ENCODE results near the gene POU3F1. TPM values are rescaled to one million over a fixed set of nuclear protein-coding genes. Genes with fewer than 3 reads are reported as not detected.

Gene POU3F1
- total and polyA plus RNA-seq, 2 donors (not counting 1 experiment from before 2014, with no cell fraction given): 0.63 to 3.8 TPM

- peak; percentile 95 for DNase-seq
- Histone ChIP-seq H3K4me1 (ENCODE audit: control insufficient read depth in 2 of 2, insufficient read depth in 2 of 2, low read length in 2 of 2) (peaks cover 13 to 20% of the 10 kb centered on the region in 2 donors), H3K27me3 (replicated peaks in 1 of 4; ENCODE audit: control extremely low read depth in 1 of 4, control insufficient read depth in 3 of 4, insufficient read depth in 4 of 4, low read length in 3 of 4) (no peaks in the 10 kb centered on the region), H3K9me3 (ENCODE audit: control extremely low read depth in 1 of 3, control insufficient read depth in 2 of 3, insufficient read depth in 1 of 3, low read length in 2 of 3) (peaks cover 0 to 7% (median 3%) of the 10 kb centered on the region in 3 donors), H3K4me3 (ENCODE audit: control extremely low read depth in 1 of 5, extremely low read depth in 1 of 5, insufficient read depth in 1 of 5, low read depth in 2 of 5, low read length in 4 of 5) (peak within 1 kb of the TSS; percentile 72 to 93 (median 83)), H3K27ac (ENCODE audit: low read length in 2 of 2) (peak within 1 kb of the TSS; percentile 76 to 90), H3K36me3 (replicated peaks in 1 of 2; ENCODE audit: control extremely low read depth in 1 of 2, control insufficient read depth in 1 of 2, extremely low read depth in 1 of 2, insufficient read depth in 2 of 2, low read length in 1 of 2) (peaks cover 4 to 11% of the 10 kb centered on the region in 2 experiments), H3K79me2 (ENCODE audit: control insufficient read depth, insufficient read depth, low read length) (peaks cover 40% of the 10 kb centered on the region), H3K4me2 (replicated peaks; ENCODE audit: low read depth, low read length, poor library complexity, severe bottlenecking) (peak within 1 kb of the TSS; percentile 77), H3K9ac (ENCODE audit: low read length) (peak within 1 kb of the TSS; percentile 90), H2AFZ (ENCODE audit: insufficient read depth, low read depth, low read length, poor library complexity, severe bottlenecking) (peak within 1 kb of the TSS; percentile 96), H4K20me1 (ENCODE audit: control insufficient read depth, insufficient read depth, low read length, poor library complexity, severe bottlenecking) (peaks cover 5% of the 10 kb centered on the region)
- no peaks in the 10 kb centered on the region for H3K27me3 Mint-ChIP-seq
- H3K4me3 Mint-ChIP-seq: peak within 1 kb of the TSS; percentile 97
- TF ChIP-seq EZH2 (IDR thresholded peaks at IDR 0.05; ENCODE audit: borderline replicate concordance, insufficient read depth, low read depth, low read length, poor library complexity, severe bottlenecking): no peak
- TF ChIP-seq CTCF (IDR thresholded peaks at IDR 0.05): no peak
- no peaks in the 10 kb centered on the region for H3K9me3 Mint-ChIP-seq (ENCODE audit: insufficient read depth)
- ATAC-seq (ENCODE audit: low read depth): peak; percentile 97
- WGBS (ENCODE audit: insufficient coverage): 3% methylated on average over 45 of the region's 49 CpGs
- CTCF ChIA-PET: interaction anchor here (1.6 to 2.9 kb wide), 3 partner anchors 10 to 22 kb away, joined by 5 to 18 read pairs (median 9); partner anchors contain the start of gene SF3A3
- peaks cover 23% of the 10 kb centered on the region for H3K4me1 Mint-ChIP-seq
- H3K27ac Mint-ChIP-seq: peak within 1 kb of the TSS; percentile 91
- POLR2A ChIA-PET: interaction anchor here (0.6 to 1.3 kb wide), 3 partner anchors 15 to 23 kb away, joined by 3 to 11 read pairs (median 3); partner anchors contain the start of gene SF3A3
- intact Hi-C loops (cut with micrococcal nuclease): loop anchor here (1.0 to 2.0 kb wide), 5 partner anchors 22 to 458 kb away; partner anchors contain the start of genes INPP5B, MTF1, POU3F1 and SF3A3
Observed at GRCh38 chr1:38012363-38013226, 34.0 kb downstream of the POU3F1 start, which contains the start of gene UTP11. Gene UTP11, plus strand, starts transcription at chr1:38012734. Its CDS starts 69 bp downstream, at chr1:38012803.

All from B cell (primary cell).